Kidney (tissue), 14 donors: ENCODE data around the gene TFCP2L1. TPM values are rescaled to one million over a fixed set of nuclear protein-coding genes. Genes with fewer than 3 reads are reported as not detected.

Source experiments
- DNase-seq, 5 donors: peaks; one replicate each; pipeline ENCODE4 v3.0.0-alpha.2; 2013 to 2020
- FAIRE-seq: peaks from 2 replicates; lab custom pipeline; 2012; peaks lifted over from hg19 to GRCh38; lab: Jason Lieb, UNC
- H3K27ac ChIP-seq, 2 donors: one replicate each; pipeline ENCODE4 v1.7.0; 2013; ENCODE audit warnings: low read depth in 2 of 2, low read length in 2 of 2, inconsistent platforms in 1 of 2
- H3K27me3 ChIP-seq: one replicate; pipeline ENCODE4 v1.7.1; 2013; ENCODE audit warnings: low read length, inconsistent platforms; ENCODE audit not compliant: control insufficient read depth, insufficient read depth
- H3K36me3 ChIP-seq, 3 donors: one replicate each; pipeline versions ENCODE4 v1.7.0 to v1.7.1; 2013; ENCODE audit warnings: low read length in 3 of 3, control low read depth in 1 of 3, inconsistent platforms in 1 of 3; ENCODE audit not compliant: insufficient read depth in 3 of 3, control insufficient read depth in 2 of 3
- H3K4me1 ChIP-seq, 3 donors: one replicate each; pipeline versions ENCODE4 v1.7.0 to v1.7.1; 2013; ENCODE audit warnings: low read length in 3 of 3, inconsistent platforms in 1 of 3, low read depth in 1 of 3; ENCODE audit not compliant: control insufficient read depth in 2 of 3, insufficient read depth in 2 of 3
- H3K4me3 ChIP-seq, 3 donors: one replicate each; pipeline versions ENCODE4 v1.7.0 to v1.8.1; 2013; ENCODE audit warnings: low read length in 3 of 3, control low read depth in 1 of 3, inconsistent platforms in 1 of 3
- H3K9ac ChIP-seq, 3 donors: one replicate each; pipeline versions ENCODE4 v1.7.0 to v1.7.1; 2013; ENCODE audit warnings: low read length in 3 of 3, control low read depth in 1 of 3, inconsistent platforms in 1 of 3
- H3K9me3 ChIP-seq, 3 donors: one replicate each; pipeline versions ENCODE4 v1.7.0 to v1.7.1; 2013; ENCODE audit warnings: low read length in 3 of 3, control low read depth in 1 of 3, inconsistent platforms in 1 of 3; ENCODE audit not compliant: control insufficient read depth in 2 of 3, insufficient read depth in 1 of 3
- CTCF ChIP-seq: IDR thresholded peaks from 3 replicates; pipeline ENCODE4 v1.5.1; 2012; ENCODE audit warnings: mild to moderate bottlenecking, moderate library complexity, borderline replicate concordance; ENCODE audit not compliant: insufficient read depth; ENCODE audit errors: extremely low read depth
- intact Hi-C: fragments of 100-400 bp; cut with DNase I; formaldehyde crosslinking; loops from one replicate; pipeline ENCODE4 v1.11.1; 2022
- polyA plus RNA-seq: library from polyadenylated mRNA; stranded (reverse); fragments of 350-450 nt; fragmentation: Illumina TruSeq; extraction: RNeasy Lipid Tissue Mini Kit (QIAGEN cat#74804); gene quantifications from one replicate; pipeline ENCODE4 v1.2.3, GENCODE V29; 2014; ENCODE audit warnings: low read depth, low replicate concordance; ENCODE audit not compliant: insufficient read depth
- total RNA-seq: library from RNA; stranded (reverse); fragmentation: NEBNext Ultra II Directional; extraction: Animal tissue kit (Norgen Biotek cat#: 25700); gene quantifications from one replicate; pipeline ENCODE4 v1.2.1, GENCODE V29; 2021
- donor health status: control.
- donor health status: control.
- donor health status: control.
- donor health status: control.
- donor health status: control.
- donor health status: DM: yes; HTN: yes; CAD: no.
- donor health status: Normal renal cell carcinoma (clear cell type).

The TFCP2L1 gene
- total and polyA plus RNA-seq, 2 donors from 2014 or later: 44.4 to 172 TPM

- intact Hi-C loops: no loop called here
- Histone ChIP-seq H3K9ac (no peak overlapping the region), H3K27ac (no peak overlapping the region), H3K36me3 (no peaks in the 10 kb centered on the region), H3K4me3 (no peak overlapping the region), H3K9me3 (no peaks in the 10 kb centered on the region), H3K27me3 (no peaks in the 10 kb centered on the region), H3K4me1 (peaks cover 0 to 28% (median 23%) of the 10 kb centered on the region in 3 donors)
- TF ChIP-seq CTCF: no peak
- no peak for DNase-seq
- no peak for FAIRE-seq
Measured at GRCh38 chr2:121200419-121201315, 84.3 kb downstream of the TFCP2L1 start.

- no peak for DNase-seq
- Histone ChIP-seq H3K9ac (no peak overlapping the region), H3K36me3 (no peaks in the 10 kb centered on the region), H3K4me1 (peaks cover 0 to 26% (median 23%) of the 10 kb centered on the region in 3 donors), H3K27ac (no peak overlapping the region), H3K4me3 (no peak overlapping the region), H3K27me3 (no peaks in the 10 kb centered on the region), H3K9me3 (no peaks in the 10 kb centered on the region)
- FAIRE-seq: no peak
- no peak for TF ChIP-seq CTCF
- intact Hi-C loops: no loop called here
Measured at GRCh38 chr2:121200011-121200347, 85.0 kb downstream of the TFCP2L1 start.

- no peaks in the 10 kb centered on the region for H3K9me3 ChIP-seq
- DNase-seq (no peak), FAIRE-seq (no peak)
- H3K4me3 ChIP-seq: no peak overlapping the region
- no peak for TF ChIP-seq CTCF
- no peaks in the 10 kb centered on the region for H3K27me3 ChIP-seq
- H3K9ac ChIP-seq: no peak overlapping the region
- no peak overlapping the region for H3K27ac ChIP-seq
- H3K36me3 ChIP-seq: no peaks in the 10 kb centered on the region
- intact Hi-C loops: no loop called here
- H3K4me1 ChIP-seq: peaks cover 0 to 26% (median 21%) of the 10 kb centered on the region in 3 donors
Measured at GRCh38 chr2:121199281-121200010, 85.6 kb downstream of the TFCP2L1 start.
